Superior temporal gyrus (tissue), 1 donor: Measurements from ENCODE around the gene TRPM3.
A peak's percentile ranks its signal among the peaks of the same experiment; 100 is the strongest.

Source experiments
- DNase-seq: peaks from one replicate; pipeline ENCODE4 v3.0.0-alpha.2; 2016; ENCODE audit errors: extremely low spot score

TRPM3 gene

DNA sequence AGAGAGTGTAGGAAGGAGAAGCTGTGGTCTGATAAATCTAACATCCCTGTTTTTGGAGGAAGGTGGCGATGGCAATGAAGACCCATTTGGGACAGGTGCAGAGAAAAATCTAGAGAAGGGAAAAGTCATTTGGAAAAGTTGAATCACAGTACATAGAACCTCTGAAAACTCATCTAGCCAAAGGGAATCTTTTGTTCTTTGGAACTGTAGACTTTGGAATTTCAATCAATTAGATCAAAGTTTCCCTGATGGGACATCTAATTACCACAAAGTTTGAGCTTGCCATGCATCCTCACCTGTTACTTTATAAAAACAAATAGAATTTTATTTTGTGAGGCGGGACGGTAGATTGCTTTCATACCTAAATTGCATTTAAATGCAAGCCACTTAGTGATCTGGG, 294.9 kb downstream of the TRPM3 start:
- DNase-seq = no peak

GRCh38 chr9:70823284-70823683, 298.1 kb downstream of the TRPM3 start:
- DNase-seq = no peak

DNA sequence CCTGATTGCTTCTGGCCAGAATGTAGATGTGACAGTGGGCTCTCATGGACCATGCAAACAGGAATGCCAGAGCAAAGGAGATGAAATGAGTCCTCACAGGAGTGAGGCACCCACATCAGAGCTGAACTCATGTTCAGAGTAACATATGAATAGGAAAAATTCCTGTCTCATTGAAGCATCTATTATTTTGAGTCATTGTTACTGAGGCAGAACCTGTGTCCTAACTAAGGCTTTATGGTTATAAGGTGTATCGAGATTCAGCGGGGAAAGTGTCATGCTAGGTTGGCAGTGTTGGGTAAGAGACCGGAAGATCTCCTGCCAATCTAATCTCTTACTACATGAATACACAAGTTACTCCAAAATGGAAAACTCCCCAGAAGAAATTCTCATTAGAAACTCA, 304.1 kb downstream of the TRPM3 start:
- DNase-seq = no peak

GRCh38 chr9:70816891-70817290, 304.5 kb downstream of the TRPM3 start:
- no peak for DNase-seq

DNA sequence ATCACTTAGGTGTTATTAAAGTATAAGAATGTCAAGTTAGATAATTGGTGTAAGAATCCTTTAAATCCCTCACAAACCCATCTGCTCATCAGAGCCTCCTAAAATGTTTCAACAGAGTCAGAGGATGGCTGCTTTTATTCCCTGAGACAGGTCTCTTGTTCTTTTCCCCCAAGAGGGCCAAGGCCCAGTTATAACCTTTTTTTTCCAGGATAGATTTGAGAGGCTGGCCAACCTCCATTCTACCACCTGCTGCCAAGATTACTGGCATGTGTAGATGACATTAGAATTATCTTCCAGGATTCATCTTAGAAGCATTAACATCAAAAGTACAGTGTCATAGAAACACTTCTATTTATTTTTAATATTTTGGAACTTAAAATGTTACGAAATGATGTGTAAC, 305.1 kb downstream of the TRPM3 start:
- DNase-seq = no peak

- no peak for DNase-seq
Observed at GRCh38 chr9:70814597-70814996, 306.8 kb downstream of the TRPM3 start.

DNA sequence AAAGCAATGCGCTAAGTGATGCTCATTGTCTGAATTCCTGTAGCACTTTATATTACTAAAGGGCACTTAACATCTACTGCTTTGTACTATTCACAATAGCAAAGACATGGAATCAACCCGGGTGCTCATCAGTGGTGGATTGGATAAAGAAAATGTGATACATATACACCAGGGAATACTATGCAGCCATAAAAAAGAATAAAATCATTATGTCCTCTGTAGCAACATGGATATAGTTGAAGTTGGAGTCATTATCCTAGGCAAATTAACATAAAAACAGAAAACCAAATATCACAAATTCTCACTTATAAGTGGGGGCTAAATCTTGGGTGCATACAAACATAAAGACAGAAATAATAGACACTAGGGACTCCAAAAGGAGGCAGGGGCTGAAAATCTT, 308.3 kb downstream of the TRPM3 start:
- DNase-seq = no peak

DNA sequence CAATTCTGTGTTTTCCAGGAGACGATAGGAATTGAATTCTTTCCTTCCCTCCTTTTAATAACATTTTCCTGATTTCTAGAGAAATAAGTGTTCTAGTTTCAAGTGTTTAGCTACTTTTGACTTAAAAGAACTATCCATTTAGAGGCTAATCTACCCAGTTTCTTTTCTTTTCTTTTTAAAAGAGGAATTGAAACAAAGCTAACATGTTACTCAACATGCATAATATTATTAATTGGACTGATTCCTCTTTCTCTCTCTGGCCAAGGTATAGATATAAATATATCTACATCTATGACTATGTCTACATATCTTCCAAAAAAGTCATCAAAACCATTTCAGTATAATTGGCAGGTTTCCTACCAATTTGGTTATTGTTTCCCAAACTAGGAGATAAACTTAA, 309.8 kb downstream of the TRPM3 start:
- DNase-seq = no peak

DNA sequence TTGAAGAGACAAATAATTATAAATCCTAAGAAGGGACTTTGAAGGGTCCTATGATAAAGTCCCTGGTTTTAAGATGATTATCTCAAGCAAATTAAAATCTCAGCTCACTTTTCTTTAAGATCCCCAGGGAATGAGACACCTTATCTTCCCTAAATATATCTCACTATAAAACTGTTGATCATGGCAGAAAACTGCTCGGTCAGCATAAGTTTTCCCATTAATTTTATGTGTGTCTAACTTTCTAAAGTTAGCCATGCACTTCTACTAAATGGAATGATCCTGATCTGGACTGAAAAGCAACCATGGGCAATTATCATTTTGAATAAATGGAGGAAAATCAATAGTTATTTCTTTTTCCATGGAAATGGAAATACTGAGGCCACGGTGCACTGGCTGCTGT, 314.5 kb downstream of the TRPM3 start:
- DNase-seq = no peak

- peak; percentile 35 for DNase-seq
Observed at GRCh38 chr9:70805949-70806348, 315.5 kb downstream of the TRPM3 start.

- DNase-seq = no peak
Observed at GRCh38 chr9:70802758-70803436, 318.5 kb downstream of the TRPM3 start.

GRCh38 chr9:70802206-70802605, 319.2 kb downstream of the TRPM3 start:
- DNase-seq = no peak

- no peak for DNase-seq
Observed at GRCh38 chr9:70801181-70801829, 320.1 kb downstream of the TRPM3 start.

- no peak for DNase-seq
Observed at GRCh38 chr9:70798018-70798417, 323.4 kb downstream of the TRPM3 start.

- no peak for DNase-seq
Observed at GRCh38 chr9:70795841-70796240, 325.6 kb downstream of the TRPM3 start.

DNA sequence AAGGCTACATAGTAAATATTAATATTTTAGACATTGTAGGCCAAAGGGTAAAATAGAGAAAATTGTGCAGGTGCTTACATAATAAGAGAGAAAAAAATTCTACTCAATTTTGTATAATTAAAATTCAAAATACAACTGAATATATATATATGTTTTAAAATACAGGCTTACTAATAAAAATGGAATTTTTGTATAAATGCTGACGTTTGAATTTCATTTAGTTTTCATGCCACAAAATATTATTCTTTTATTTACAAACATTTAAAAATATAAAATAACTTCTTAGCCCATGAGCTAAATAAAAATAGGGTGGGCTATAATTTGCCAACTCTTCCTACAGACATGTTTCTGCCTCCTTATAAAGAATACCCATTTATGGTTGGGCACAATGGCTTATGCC, 328.6 kb downstream of the TRPM3 start:
- DNase-seq = no peak

DNA sequence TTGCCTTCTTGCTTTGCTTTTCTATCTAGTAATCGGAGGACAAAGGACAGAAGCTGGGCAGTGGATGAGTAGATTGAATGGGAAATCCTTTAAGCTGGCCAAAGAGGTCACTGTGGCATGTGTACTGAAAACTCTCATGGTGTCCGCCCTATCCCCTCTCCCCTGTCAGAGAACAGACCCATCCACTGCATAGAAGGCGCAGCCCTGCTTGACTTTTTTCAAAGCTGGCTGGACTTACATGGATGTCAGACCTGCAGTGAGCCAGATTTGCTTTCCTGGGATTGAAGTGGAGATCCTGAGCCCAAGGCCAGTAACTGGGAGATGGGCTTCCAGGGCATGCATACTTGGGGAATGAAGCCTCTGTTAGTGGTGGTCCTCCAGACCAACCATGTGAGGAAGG, 329.5 kb downstream of the TRPM3 start:
- DNase-seq = no peak

GRCh38 chr9:70789086-70789485, 332.3 kb downstream of the TRPM3 start:
- no peak for DNase-seq

DNA sequence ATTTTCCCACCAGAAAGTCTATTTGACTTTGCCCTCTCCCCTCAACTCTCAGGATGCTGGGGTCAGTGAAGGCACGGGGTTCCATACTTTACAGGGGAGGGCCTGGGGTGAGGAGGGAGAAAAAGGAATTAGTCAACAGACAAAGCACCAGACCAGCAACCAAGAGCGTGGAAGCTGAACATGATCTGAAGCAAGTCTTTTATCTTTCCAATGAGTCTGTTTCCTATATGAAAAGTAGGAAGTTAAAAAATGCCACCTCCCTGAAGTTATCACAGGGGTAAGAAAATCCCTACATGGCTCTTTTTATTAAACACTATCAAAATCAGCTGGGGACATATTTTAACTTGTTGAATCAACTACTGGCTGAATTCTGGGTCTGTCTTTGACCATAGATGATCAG, 337.0 kb downstream of the TRPM3 start:
- no peak for DNase-seq

GRCh38 chr9:70778568-70778967, 342.9 kb downstream of the TRPM3 start:
- DNase-seq = no peak

DNA sequence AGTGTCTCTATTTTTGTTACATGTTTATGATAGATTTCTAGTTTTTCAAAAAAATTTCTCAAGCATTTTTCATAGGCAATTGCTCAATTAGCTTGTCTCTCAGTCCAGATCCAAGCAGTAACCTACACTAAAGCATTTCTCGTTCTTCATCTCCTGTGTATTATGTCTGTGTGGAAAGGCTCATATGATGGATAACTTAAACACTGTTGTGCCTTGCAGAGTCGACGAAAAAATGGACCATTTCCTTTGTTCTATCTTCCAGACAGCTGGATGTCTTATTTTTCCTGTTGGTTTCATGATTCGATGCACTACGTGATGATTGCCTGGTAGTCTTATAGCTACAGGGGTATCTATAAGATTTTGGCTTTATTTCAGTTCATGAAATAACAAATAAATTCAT, 347.8 kb downstream of the TRPM3 start:
- no peak for DNase-seq

- peak; percentile 21 for DNase-seq
Observed at GRCh38 chr9:70772601-70773000, 348.8 kb downstream of the TRPM3 start.

GRCh38 chr9:70765946-70766345, 355.5 kb downstream of the TRPM3 start:
- no peak for DNase-seq

- no peak for DNase-seq
Observed at GRCh38 chr9:70761139-70761670, 360.2 kb downstream of the TRPM3 start.
